Epidermal melanocyte (primary cell): Measurements from ENCODE around the gene SAMD13.
A peak's percentile ranks its signal among the peaks of the same experiment; 100 is the strongest.
"Not testable (repeated sequence)": the region's sequence is repeated elsewhere in the genome, so short reads cannot be mapped to it uniquely, and the experiment has no call there.

Experiments
- DNase-seq: peaks from one replicate; pipeline ENCODE4 v3.0.0; 2011; ENCODE audit warnings: low spot score; ENCODE audit not compliant: insufficient read length

SAMD13 gene

DNA sequence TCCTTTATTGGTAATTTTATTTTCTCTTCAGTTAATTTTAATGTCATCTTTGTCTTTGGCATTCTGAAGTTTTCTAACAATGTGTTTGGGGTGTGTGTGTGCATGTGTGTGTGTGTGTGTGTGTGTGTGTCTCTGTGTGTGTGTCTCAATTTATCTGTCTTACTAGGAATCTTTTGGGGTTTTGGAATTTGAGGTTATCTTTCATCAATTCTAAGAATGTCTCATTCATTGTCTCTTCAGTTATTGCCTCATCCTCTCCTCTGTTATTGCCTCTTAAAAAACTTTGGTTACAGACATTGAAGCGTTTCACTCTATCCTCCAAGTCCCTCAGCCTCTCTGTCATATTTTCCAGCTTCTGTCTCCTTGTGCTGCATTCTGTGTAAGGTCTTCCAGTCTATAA, 18.1 kb upstream of the SAMD13 start:
- DNase-seq = no peak

GRCh38 chr1:84286071-84286470, 15.4 kb upstream of the SAMD13 start:
- DNase-seq = no peak

- not testable (repeated sequence) for DNase-seq
Measured at GRCh38 chr1:84287389-84287788, 14.1 kb upstream of the SAMD13 start.

- DNase-seq = no peak
Measured at GRCh38 chr1:84289169-84289785, 12.2 kb upstream of the SAMD13 start.

GRCh38 chr1:84291882-84292655, 9.4 kb upstream of the SAMD13 start:
- no peak for DNase-seq

DNA sequence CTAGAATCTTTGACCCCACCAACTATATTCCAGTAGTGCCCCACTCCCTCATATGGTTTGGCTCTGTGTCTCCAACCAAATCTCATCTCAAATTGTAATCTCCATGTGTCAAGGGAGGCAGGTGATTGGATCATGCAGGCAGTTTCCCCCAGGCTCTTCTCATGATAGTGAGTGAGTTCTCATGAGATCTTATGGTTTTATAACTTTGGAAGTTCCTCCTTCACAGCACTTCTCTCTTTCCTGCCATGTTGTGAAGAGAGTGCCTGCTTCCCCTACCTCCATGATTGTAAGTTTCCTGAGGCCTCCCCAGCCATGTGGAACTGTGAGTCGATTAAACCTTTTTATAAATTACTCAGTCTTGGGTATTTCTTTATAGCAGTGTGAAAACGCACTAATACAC, 7.7 kb upstream of the SAMD13 start:
- DNase-seq = no peak

DNA sequence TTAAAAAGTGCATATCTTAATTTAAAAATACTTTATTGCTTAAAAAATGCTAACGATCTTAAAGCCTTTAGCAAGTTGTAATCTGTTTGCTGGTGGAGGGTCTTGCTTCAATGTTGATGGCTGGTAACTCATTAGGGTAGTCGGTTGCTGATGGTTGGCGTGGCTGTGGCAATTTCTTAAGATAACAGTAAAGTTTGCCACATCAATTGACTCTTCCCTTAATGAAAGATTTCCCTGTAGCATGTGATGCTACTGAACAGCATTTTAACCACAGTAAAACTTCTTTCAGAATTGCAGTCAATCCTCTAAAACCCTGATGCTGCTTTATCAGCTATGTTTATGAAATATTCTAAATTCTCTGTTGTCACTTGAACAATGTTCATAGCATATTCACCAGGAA, 6.8 kb upstream of the SAMD13 start:
- DNase-seq = no peak

GRCh38 chr1:84297546-84298244, 3.8 kb upstream of the SAMD13 start:
- DNase-seq = no peak

DNA sequence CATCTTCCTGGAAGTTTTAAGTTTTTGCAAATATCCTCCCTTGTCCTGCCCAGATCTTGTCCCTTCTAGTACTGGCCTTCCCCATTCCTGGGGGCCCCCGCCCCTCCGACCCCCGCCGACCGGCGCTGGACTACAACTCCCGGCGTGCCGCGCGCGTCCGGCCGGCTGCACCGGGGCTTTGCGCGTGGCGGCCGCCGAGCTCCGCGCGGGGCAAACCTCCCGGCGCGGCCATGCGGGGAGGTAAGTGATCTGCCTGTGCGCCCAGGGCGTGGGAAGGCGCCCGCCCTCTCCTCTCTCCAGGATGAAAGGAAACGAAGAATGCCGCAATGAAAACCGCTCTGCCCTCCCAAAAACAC, 3.2 kb upstream of the SAMD13 start:
- DNase-seq = peak; percentile 51

DNA sequence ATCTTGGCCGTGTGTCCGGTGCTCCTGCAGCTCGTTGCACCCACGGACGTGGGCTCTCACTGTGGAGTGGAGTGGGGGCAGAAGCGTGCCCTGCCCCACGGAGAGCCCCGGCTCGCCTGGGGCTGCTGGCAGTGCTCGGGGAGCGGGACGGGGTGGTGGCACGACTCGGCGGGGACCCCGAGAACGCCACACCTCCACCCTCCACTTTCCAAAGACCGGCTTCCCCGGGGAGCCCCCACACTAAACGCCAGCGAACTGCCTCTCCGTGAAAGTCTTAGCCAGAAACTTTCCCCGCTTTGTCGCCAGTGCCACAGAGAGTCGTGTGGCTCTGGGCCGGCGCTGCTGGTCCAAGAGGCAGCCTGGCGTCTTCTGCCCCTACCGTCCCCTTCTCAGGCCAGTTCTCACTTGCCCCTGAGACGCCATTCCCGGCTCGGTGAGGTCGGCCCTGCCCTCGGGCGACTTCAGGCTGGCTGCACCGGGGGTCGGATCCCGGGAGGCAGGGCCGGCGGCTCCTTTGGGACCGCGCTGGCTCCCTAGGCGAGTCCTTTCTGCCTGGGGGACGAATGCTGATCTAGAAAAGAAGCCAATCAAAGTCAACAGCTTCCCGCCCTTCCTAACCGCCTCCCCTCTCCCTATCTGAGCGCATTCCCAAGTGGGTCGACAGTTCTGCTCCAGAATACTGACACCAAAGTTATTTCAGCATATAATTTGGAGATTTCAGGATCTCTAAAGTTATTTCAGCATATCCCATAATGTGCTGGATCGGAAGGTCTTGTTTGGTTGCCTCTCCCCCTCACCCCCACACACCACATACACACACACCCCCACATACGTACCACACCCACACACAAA, 2.6 kb upstream of the SAMD13 start:
- DNase-seq = no peak

- no peak for DNase-seq
Measured at GRCh38 chr1:84299536-84300170, 1.9 kb upstream of the SAMD13 start.

- DNase-seq = no peak
Measured at GRCh38 chr1:84300501-84300900, 1.0 kb upstream of the SAMD13 start.

- DNase-seq = no peak
Measured at GRCh38 chr1:84301785-84302385, 377 bp downstream of the SAMD13 start.

GRCh38 chr1:84303314-84303830, 1.9 kb downstream of the SAMD13 start:
- no peak for DNase-seq

DNA sequence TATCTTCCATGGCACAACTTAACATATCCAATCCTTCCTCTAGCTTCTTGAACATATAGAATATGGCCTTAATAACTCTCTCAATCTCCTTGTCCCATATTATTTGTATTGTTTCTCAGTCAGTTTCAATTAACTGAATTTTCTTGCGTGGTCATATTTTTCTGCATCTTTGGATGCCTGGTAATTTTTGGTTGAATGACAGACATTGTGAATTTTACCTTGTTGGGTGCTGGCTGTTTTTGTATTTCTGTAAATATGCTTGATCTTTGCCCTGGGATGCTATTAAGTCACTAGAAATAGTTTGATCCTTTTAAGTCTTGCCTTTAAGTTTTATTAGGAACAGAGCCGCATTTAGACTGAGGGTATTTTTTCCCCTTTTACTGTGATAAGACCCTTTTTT, 5.9 kb downstream of the SAMD13 start:
- no peak for DNase-seq

GRCh38 chr1:84311296-84311695, 9.8 kb downstream of the SAMD13 start:
- no peak for DNase-seq

DNA sequence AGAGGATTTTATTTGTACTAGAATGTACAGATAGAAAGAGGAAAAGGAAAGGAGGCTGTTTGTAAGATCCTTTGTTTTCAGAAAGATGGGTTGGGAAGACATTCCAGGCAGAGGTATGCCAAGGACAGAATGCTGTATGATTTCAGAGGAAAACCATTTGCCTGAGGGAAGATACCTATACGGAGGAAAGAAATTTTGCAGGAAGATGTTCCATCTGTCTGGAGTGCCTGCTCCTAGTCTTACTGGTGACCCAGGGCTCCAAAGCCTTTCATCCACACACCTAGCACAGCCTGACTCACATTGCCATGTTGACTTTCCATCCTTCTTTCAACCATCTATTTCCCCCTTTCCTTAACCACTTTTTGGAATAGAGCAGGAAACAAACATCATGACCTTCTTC, 18.2 kb downstream of the SAMD13 start:
- DNase-seq = no peak

DNA sequence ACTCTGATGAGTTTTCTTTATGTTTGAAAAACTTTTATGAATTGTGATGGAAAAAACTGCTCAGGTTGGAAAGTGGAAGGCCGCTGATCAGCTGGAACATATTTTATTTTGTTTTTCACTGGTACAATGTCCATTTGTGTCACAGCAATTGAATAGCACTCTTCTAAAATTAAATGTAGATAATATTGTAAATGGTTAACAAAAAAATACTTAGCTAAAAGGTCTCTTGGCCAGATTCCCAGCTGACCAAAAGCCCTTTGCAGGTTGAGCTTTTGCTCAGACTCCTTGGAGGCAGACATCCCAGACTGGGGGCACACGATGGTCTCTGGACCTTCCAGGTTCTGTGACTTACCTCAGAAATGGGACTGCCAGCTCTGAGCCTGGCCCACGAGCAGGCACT, 26.3 kb downstream of the SAMD13 start:
- DNase-seq = no peak

DNA sequence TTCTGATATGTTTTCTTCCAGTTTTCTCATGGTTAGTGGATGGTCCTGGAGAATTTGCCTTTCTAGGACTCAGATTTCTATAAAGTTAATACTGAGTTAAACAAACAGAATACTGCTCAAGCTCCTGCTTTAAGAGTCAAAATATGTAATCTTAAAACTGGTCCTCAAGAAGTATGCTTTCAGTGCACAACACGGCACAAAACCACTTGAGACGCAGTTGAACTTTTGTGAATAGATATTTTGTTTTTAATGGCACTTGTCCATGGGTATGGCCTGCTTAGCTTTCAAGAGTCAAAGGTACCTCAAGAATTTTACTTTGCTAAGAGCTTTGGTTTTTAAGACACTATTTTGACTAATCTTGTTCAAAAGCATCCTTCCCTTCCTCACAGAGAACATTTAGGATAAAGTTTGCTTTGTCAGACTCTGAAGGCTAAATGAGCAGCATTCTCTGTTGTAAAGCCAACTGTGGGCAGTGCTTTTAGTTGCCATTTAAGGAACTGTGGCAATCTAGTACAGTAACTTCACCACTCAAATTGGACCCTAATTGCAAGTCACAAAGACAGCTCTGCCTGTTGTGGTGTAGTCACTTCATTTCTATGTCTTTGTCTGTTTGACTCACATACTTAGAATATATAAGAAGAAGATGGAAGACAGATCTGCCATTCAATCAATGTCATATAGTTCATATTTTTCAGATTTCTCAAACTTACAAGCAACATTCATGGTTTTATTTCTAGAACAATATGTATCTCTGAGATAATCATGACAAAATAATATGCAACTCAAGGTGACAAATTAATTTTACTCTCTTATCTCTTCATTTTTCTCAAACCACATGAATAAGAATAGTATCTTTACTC, 28.8 kb downstream of the SAMD13 start:
- no peak for DNase-seq

DNA sequence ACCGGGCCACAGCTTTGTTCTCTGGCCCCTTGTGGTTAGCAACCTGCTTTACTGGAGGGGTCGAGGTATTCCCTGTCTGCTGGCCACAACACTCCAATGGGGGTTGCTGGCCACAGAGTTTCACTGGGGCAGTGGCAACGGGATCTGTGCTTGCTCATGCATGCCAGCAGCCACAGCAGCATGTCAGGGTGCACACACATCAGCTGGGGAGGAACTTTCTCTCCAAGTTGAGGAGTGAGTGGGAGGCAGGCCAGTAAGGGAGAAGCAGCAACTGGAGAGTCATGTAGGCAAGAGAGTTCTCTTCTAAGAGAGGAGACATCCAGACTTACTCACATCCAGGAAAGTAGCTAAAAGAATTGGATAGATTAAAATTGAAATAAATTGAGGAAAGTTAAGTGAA, 38.0 kb downstream of the SAMD13 start:
- DNase-seq = no peak
